ENCODE measurements around the gene SLC30A5.

The SLC30A5 gene

GRCh38 chr5:69052181-69052580 lies 41.6 kb upstream of the SLC30A5 start:
- Histone ChIP-seq H3K4me1 (ENCODE audit: insufficient read depth, low read length, poor library complexity, severe bottlenecking) (no peaks in the 10 kb centered on the region), H3K9ac (ENCODE audit: low read depth, low read length, poor library complexity, severe bottlenecking) (no peak overlapping the region)

GRCh38 chr5:69074664-69075521 lies 18.9 kb upstream of the SLC30A5 start:
- Histone ChIP-seq H3K27me3 (ENCODE audit: insufficient read depth, low read length, poor library complexity, severe bottlenecking) (no peaks in the 10 kb centered on the region), H2AFZ (ENCODE audit: low read length) (no peak overlapping the region), H3K4me3 (ENCODE audit: low read length, poor library complexity, severe bottlenecking) (no peak overlapping the region), H3K79me2 (ENCODE audit: insufficient read depth, low read length) (no peaks in the 10 kb centered on the region), H3K9ac (ENCODE audit: low read depth, low read length, poor library complexity, severe bottlenecking) (no peak overlapping the region), H3K36me3 (ENCODE audit: insufficient read depth, low read length) (no peaks in the 10 kb centered on the region), H3K9me3 (ENCODE audit: insufficient read depth, low read depth, low read length) (no peaks in the 10 kb centered on the region), H4K20me1 (ENCODE audit: insufficient read depth, low read length, poor library complexity, severe bottlenecking) (no peaks in the 10 kb centered on the region), H3K4me1 (ENCODE audit: insufficient read depth, low read length, poor library complexity, severe bottlenecking) (peaks cover 8% of the 10 kb centered on the region), H3K4me2 (ENCODE audit: low read depth, low read length, poor library complexity, severe bottlenecking) (no peak overlapping the region), H3K9me2 (replicated peaks; ENCODE audit: low read depth, low read length) (no peaks in the 10 kb centered on the region), H3F3A (ENCODE audit: low read depth) (no peaks in the 10 kb centered on the region)
- TF ChIP-seq CTCF (conservative IDR thresholded peaks at IDR 0.05; ENCODE audit: low read length) (no peak), EZH2phosphoT487 (IDR thresholded peaks at IDR 0.05; ENCODE audit: borderline replicate concordance) (no peak)

More at GRCh38 chr5:69052181-69052580, 41.6 kb upstream of the SLC30A5 start:
- H3K4me3 ChIP-seq (ENCODE audit: low read length, poor library complexity, severe bottlenecking) = no peak overlapping the region
- H3K9me2 ChIP-seq (replicated peaks; ENCODE audit: low read depth, low read length) = no peaks in the 10 kb centered on the region
- H3F3A ChIP-seq (ENCODE audit: low read depth) = no peaks in the 10 kb centered on the region
- H2AFZ ChIP-seq (ENCODE audit: low read length) = no peak overlapping the region
- H3K79me2 ChIP-seq (ENCODE audit: insufficient read depth, low read length) = no peaks in the 10 kb centered on the region
- H3K4me2 ChIP-seq (ENCODE audit: low read depth, low read length, poor library complexity, severe bottlenecking) = no peak overlapping the region
- no peaks in the 10 kb centered on the region for H4K20me1 ChIP-seq (ENCODE audit: insufficient read depth, low read length, poor library complexity, severe bottlenecking)
- no peak for TF ChIP-seq EZH2phosphoT487 (IDR thresholded peaks at IDR 0.05; ENCODE audit: borderline replicate concordance)
- no peak for TF ChIP-seq CTCF (conservative IDR thresholded peaks at IDR 0.05; ENCODE audit: low read length)
- no peaks in the 10 kb centered on the region for H3K9me3 ChIP-seq (ENCODE audit: insufficient read depth, low read depth, low read length)
- H3K27me3 ChIP-seq (ENCODE audit: insufficient read depth, low read length, poor library complexity, severe bottlenecking) = no peaks in the 10 kb centered on the region
- H3K36me3 ChIP-seq (ENCODE audit: insufficient read depth, low read length) = no peaks in the 10 kb centered on the region

DNA sequence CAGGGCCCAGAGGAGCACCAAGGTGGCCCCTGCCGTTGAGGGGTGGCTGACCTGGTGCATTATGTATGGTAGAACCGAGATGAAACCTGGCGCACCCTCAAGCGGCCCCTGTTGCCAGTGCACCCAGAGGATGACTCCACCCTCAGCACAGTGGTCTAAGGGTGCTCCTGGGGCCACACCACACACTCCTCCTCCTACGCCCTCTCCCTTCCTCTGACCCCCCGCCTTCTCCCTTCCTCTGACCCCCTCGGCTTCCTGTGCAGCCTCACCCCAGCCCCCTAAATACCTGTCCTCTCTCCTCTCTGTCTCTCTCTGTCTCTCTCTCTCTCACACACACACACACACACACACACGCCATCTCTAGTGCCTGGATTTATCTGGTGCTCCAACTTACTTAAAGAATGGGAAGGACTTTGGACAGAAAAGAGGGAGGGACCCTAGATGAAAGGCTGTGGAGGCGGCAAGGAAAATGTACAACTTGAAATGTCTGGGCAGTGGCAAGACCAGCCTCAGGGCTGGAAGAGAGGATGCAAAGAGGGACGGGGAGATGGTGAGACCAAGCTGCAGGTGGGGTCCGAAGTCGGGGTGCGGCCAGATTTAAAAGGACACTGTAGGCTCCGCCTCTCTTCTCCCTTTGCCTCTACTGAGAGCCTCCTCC lies 18.2 kb upstream of the SLC30A5 start:
- H3K4me2 ChIP-seq (ENCODE audit: low read depth, low read length, poor library complexity, severe bottlenecking) = no peak overlapping the region
- peaks cover 8% of the 10 kb centered on the region for H3K4me1 ChIP-seq (ENCODE audit: insufficient read depth, low read length, poor library complexity, severe bottlenecking)
- no peaks in the 10 kb centered on the region for H3K79me2 ChIP-seq (ENCODE audit: insufficient read depth, low read length)
- no peaks in the 10 kb centered on the region for H4K20me1 ChIP-seq (ENCODE audit: insufficient read depth, low read length, poor library complexity, severe bottlenecking)
- no peaks in the 10 kb centered on the region for H3K36me3 ChIP-seq (ENCODE audit: insufficient read depth, low read length)
- H3K4me3 ChIP-seq (ENCODE audit: low read length, poor library complexity, severe bottlenecking) = no peak overlapping the region
- H3K9ac ChIP-seq (ENCODE audit: low read depth, low read length, poor library complexity, severe bottlenecking) = no peak overlapping the region
- no peak for TF ChIP-seq EZH2phosphoT487 (IDR thresholded peaks at IDR 0.05; ENCODE audit: borderline replicate concordance)
- no peak for TF ChIP-seq CTCF (conservative IDR thresholded peaks at IDR 0.05; ENCODE audit: low read length)
- no peaks in the 10 kb centered on the region for H3K9me3 ChIP-seq (ENCODE audit: insufficient read depth, low read depth, low read length)
- no peaks in the 10 kb centered on the region for H3K9me2 ChIP-seq (replicated peaks; ENCODE audit: low read depth, low read length)
- H2AFZ ChIP-seq (ENCODE audit: low read length) = peak overlapping the region; percentile 57; the same call in 1 of the 2 replicates
- H3F3A ChIP-seq (ENCODE audit: low read depth) = no peaks in the 10 kb centered on the region
- no peaks in the 10 kb centered on the region for H3K27me3 ChIP-seq (ENCODE audit: insufficient read depth, low read length, poor library complexity, severe bottlenecking)

All from Loucy (cell line).